ENCODE results near the gene HPCAL4. TPM values are rescaled to one million over a fixed set of nuclear protein-coding genes. Genes with fewer than 3 reads are reported as not detected.

Gene HPCAL4
- total RNA-seq, 4 donors from 2014 or later: 0.13 to 0.33 TPM; not detected in 2

GRCh38 chr1:39700348-39700747, 9.1 kb upstream of the HPCAL4 start:
- intact Hi-C loops (cut with DNase I): no loop called here
- Histone ChIP-seq H3K9me3 (peaks cover 0 to 3% (median 0%) of the 10 kb centered on the region in 4 donors), H3K36me3 (no peaks in the 10 kb centered on the region), H3K27ac (replicated peaks in 1 of 4) (no peak overlapping the region), H3K4me1 (peaks cover 0 to 5% (median 2%) of the 10 kb centered on the region in 4 donors), H3K4me3 (no peak overlapping the region), H3K27me3 (peaks cover 0 to 13% (median 0%) of the 10 kb centered on the region in 4 donors)
- WGBS: 67% methylated on average over 3 of the region's 3 CpGs
- DNase-seq (ENCODE audit: extremely low spot score): no peak
- TF ChIP-seq EP300 (IDR thresholded peaks at IDR 0.05) (no peak), POLR2AphosphoS5 (IDR thresholded peaks at IDR 0.05) (no peak)

- H3K9me3 ChIP-seq: peaks cover 0 to 3% (median 0%) of the 10 kb centered on the region in 4 donors
- H3K27me3 ChIP-seq: peaks cover 0 to 18% (median 0%) of the 10 kb centered on the region in 4 donors
- DNase-seq (ENCODE audit: extremely low spot score): no peak
- no peak overlapping the region for H3K27ac ChIP-seq (replicated peaks in 1 of 4)
- peaks cover 0 to 5% (median 2%) of the 10 kb centered on the region in 4 donors for H3K4me1 ChIP-seq
- no peaks in the 10 kb centered on the region for H3K36me3 ChIP-seq
- TF ChIP-seq POLR2A (IDR thresholded peaks at IDR 0.05; ENCODE audit: low read depth) (no peak), CTCF (IDR thresholded peaks at IDR 0.05) (peak in 1 of 3 experiments; percentile 8)
- WGBS: 94% methylated on average over 3 of the region's 3 CpGs
- no peak overlapping the region for H3K4me3 ChIP-seq
- intact Hi-C loops (cut with DNase I): no loop called here
Measured at GRCh38 chr1:39699419-39699818, 8.2 kb upstream of the HPCAL4 start.

GRCh38 chr1:39698568-39698967, 7.3 kb upstream of the HPCAL4 start:
- Histone ChIP-seq H3K36me3 (no peaks in the 10 kb centered on the region), H3K27me3 (peaks cover 0 to 21% (median under 1%) of the 10 kb centered on the region in 4 donors), H3K4me3 (no peak overlapping the region), H3K9me3 (peaks cover 0 to 3% (median 0%) of the 10 kb centered on the region in 4 donors), H3K4me1 (peaks cover 0 to 5% (median 2%) of the 10 kb centered on the region in 4 donors), H3K27ac (replicated peaks in 1 of 4) (no peak overlapping the region)
- no peak for DNase-seq (ENCODE audit: extremely low spot score)
- intact Hi-C loops (cut with DNase I): no loop called here
- no peak for TF ChIP-seq EP300 (IDR thresholded peaks at IDR 0.05)
- TF ChIP-seq POLR2A (IDR thresholded peaks at IDR 0.05; ENCODE audit: low read depth): no peak
- no peak for TF ChIP-seq CTCF (IDR thresholded peaks at IDR 0.05)
- WGBS: 84% methylated on average over 4 of the region's 4 CpGs

GRCh38 chr1:39696448-39696847, 5.2 kb upstream of the HPCAL4 start:
- intact Hi-C loops (cut with DNase I): no loop called here
- TF ChIP-seq POLR2AphosphoS5 (IDR thresholded peaks at IDR 0.05) (no peak), POLR2A (IDR thresholded peaks at IDR 0.05; ENCODE audit: low read depth) (no peak), CTCF (IDR thresholded peaks at IDR 0.05) (no peak), EP300 (IDR thresholded peaks at IDR 0.05) (no peak)
- peaks cover 8 to 17% (median 15%) of the 10 kb centered on the region in 4 donors for H3K4me1 ChIP-seq
- DNase-seq (ENCODE audit: extremely low spot score): no peak
- H3K27me3 ChIP-seq: peaks cover 0 to 42% (median 19%) of the 10 kb centered on the region in 4 donors
- peaks cover 0 to 3% (median 0%) of the 10 kb centered on the region in 4 donors for H3K9me3 ChIP-seq
- no peak overlapping the region for H3K4me3 ChIP-seq
- 75% methylated on average over 1 of the region's 1 CpG for WGBS
- H3K27ac ChIP-seq (replicated peaks in 1 of 4): no peak overlapping the region
- no peaks in the 10 kb centered on the region for H3K36me3 ChIP-seq

GRCh38 chr1:39695016-39695415, 3.8 kb upstream of the HPCAL4 start:
- 25% methylated on average over 1 of the region's 1 CpG for WGBS
- no peak for DNase-seq (ENCODE audit: extremely low spot score)
- intact Hi-C loops (cut with DNase I): no loop called here
- Histone ChIP-seq H3K36me3 (no peaks in the 10 kb centered on the region), H3K4me1 (peaks cover 13 to 23% (median 21%) of the 10 kb centered on the region in 4 donors), H3K27me3 (peaks cover 0 to 56% (median 33%) of the 10 kb centered on the region in 4 donors), H3K27ac (replicated peaks in 1 of 4) (no peak overlapping the region), H3K9me3 (peaks cover 0 to 3% (median 0%) of the 10 kb centered on the region in 4 donors), H3K4me3 (no peak overlapping the region)
- TF ChIP-seq CTCF (IDR thresholded peaks at IDR 0.05): no peak
- TF ChIP-seq POLR2AphosphoS5 (IDR thresholded peaks at IDR 0.05): no peak
- no peak for TF ChIP-seq POLR2A (IDR thresholded peaks at IDR 0.05; ENCODE audit: low read depth)
- TF ChIP-seq EP300 (IDR thresholded peaks at IDR 0.05): no peak

Measured in esophagus muscularis mucosa (tissue), 4 donors.